Hepatocyte (in vitro differentiated cells): ENCODE data around the gene CFAP97. TPM values are rescaled to one million over a fixed set of nuclear protein-coding genes. Genes with fewer than 3 reads are reported as not detected.

ENCODE experiments used
- DNase-seq: peaks from one replicate; pipeline ENCODE4 v3.0.0-alpha.2; 2016; ENCODE audit warnings: low spot score
- H2AFZ ChIP-seq: fragments of 200-600 bp; sonication (generic); 2 replicates; pipeline ENCODE4 v1.6.0; 2016; ENCODE audit warnings: antibody characterized with exemption, mild to moderate bottlenecking
- H3K27ac ChIP-seq: fragments of 200-600 bp; sonication (generic); 2 replicates; pipeline ENCODE4 v1.5.1; 2016; ENCODE audit warnings: mild to moderate bottlenecking
- H3K27me3 ChIP-seq: fragments of 200-600 bp; sonication (generic); 2 replicates; pipeline ENCODE4 v1.6.1; 2016
- H3K36me3 ChIP-seq: fragments of 200-600 bp; sonication (generic); replicated peaks from 2 replicates; pipeline ENCODE4 v1.5.1; 2016; ENCODE audit warnings: low read depth; ENCODE audit not compliant: insufficient read depth
- H3K4me1 ChIP-seq: fragments of 200-600 bp; sonication (generic); 2 replicates; pipeline ENCODE4 v1.5.1; 2016; ENCODE audit warnings: mild to moderate bottlenecking, moderate library complexity; ENCODE audit not compliant: insufficient read depth
- H3K4me2 ChIP-seq: fragments of 200-600 bp; sonication (generic); 2 replicates; pipeline ENCODE4 v1.6.0; 2016
- H3K4me3 ChIP-seq: fragments of 200-600 bp; sonication (generic); 2 replicates; pipeline ENCODE4 v1.5.1; 2016; ENCODE audit warnings: mild to moderate bottlenecking
- H3K79me2 ChIP-seq: fragments of 200-600 bp; sonication (generic); 2 replicates; pipeline ENCODE4 v1.6.0; 2017; ENCODE audit warnings: mild to moderate bottlenecking
- H3K9me2 ChIP-seq: fragments of 200-600 bp; sonication (generic); replicated peaks from 2 replicates; pipeline ENCODE4 v1.6.0; 2017; ENCODE audit warnings: mild to moderate bottlenecking; ENCODE audit not compliant: insufficient read depth
- H3K9me3 ChIP-seq: fragments of 200-600 bp; sonication (generic); 2 replicates; pipeline ENCODE4 v1.5.1; 2016; ENCODE audit warnings: low read depth, mild to moderate bottlenecking
- H4K20me1 ChIP-seq: fragments of 200-600 bp; sonication (generic); 2 replicates; pipeline ENCODE4 v1.6.0; 2016; ENCODE audit warnings: mild to moderate bottlenecking; ENCODE audit not compliant: insufficient read depth, poor library complexity, severe bottlenecking
- CTCF ChIP-seq: fragments of 200-600 bp; sonication (generic); IDR thresholded peaks from 2 replicates; pipeline ENCODE4 v1.5.1; 2016; ENCODE audit warnings: antibody characterized with exemption, mild to moderate bottlenecking; ENCODE audit not compliant: poor library complexity
- EZH2 ChIP-seq: fragments of 200-600 bp; sonication (generic); IDR thresholded peaks from 2 replicates; pipeline ENCODE4 v1.6.1; 2016; ENCODE audit warnings: antibody characterized with exemption, mild to moderate bottlenecking, borderline replicate concordance
- EZH2phosphoT487 ChIP-seq: fragments of 200-600 bp; sonication (generic); IDR thresholded peaks from one replicate; pipeline ENCODE4 v1.6.1; 2018; ENCODE audit warnings: antibody characterized with exemption, mild to moderate bottlenecking, low read depth, moderate library complexity; ENCODE audit not compliant: unreplicated experiment, severe bottlenecking
- WGBS: methylation state at CpG from one replicate; pipeline ENCODE4 v1.1.6; 2016; ENCODE audit warnings: low lambda C conversion rate; ENCODE audit errors: missing lambda C conversion rate; 5-methylcytosine and 5-hydroxymethylcytosine counted together
- polyA plus RNA-seq: library from polyadenylated mRNA; unstranded; fragments of >200 nt; fragmentation: Nextera tagmentation; extraction: Ambion mirVana; gene quantifications from 2 replicates; pipeline ENCODE4 v1.2.1, GENCODE V29; 2016
- total RNA-seq: library from RNA; depleted of rRNA; stranded (reverse); fragments of >200 nt; gene quantifications from 2 replicates; pipeline ENCODE4 v1.2.3, GENCODE V29; 2014

Gene CFAP97
- total and polyA plus RNA-seq, 2 experiments from 2014 or later, result 16.5 to 28.9 TPM

GRCh38 chr4:185183622-185184281, 20.0 kb downstream of the CFAP97 start:
- no peaks in the 10 kb centered on the region for H3K36me3 ChIP-seq
- TF ChIP-seq EZH2phosphoT487, result no peak
- TF ChIP-seq CTCF, result peak; percentile 79
- H3K4me1 ChIP-seq, result no peaks in the 10 kb centered on the region
- H2AFZ ChIP-seq, result no peak overlapping the region
- no peaks in the 10 kb centered on the region for H4K20me1 ChIP-seq
- peaks cover 23% of the 10 kb centered on the region for H3K79me2 ChIP-seq
- no peak overlapping the region for H3K4me3 ChIP-seq
- H3K9me3 ChIP-seq, result no peaks in the 10 kb centered on the region
- H3K4me2 ChIP-seq, result no peak overlapping the region
- DNase-seq, result peak; percentile 95
- H3K27ac ChIP-seq, result no peak overlapping the region
- no peaks in the 10 kb centered on the region for H3K9me2 ChIP-seq
- H3K27me3 ChIP-seq, result no peaks in the 10 kb centered on the region
- WGBS, result 51% methylated on average over 6 of the region's 6 CpGs

- H3K9me3 ChIP-seq, result no peaks in the 10 kb centered on the region
- no peak overlapping the region for H3K4me2 ChIP-seq
- peaks cover 23% of the 10 kb centered on the region for H3K79me2 ChIP-seq
- TF ChIP-seq CTCF (no peak), EZH2phosphoT487 (no peak), EZH2 (no peak)
- WGBS, result 71% methylated on average over 2 of the region's 2 CpGs
- H3K4me1 ChIP-seq, result no peaks in the 10 kb centered on the region
- H3K27ac ChIP-seq, result no peak overlapping the region
- H2AFZ ChIP-seq, result no peak overlapping the region
- no peaks in the 10 kb centered on the region for H3K36me3 ChIP-seq
- H3K27me3 ChIP-seq, result no peaks in the 10 kb centered on the region
- no peak overlapping the region for H3K4me3 ChIP-seq
- no peaks in the 10 kb centered on the region for H3K9me2 ChIP-seq
- no peaks in the 10 kb centered on the region for H4K20me1 ChIP-seq
- DNase-seq, result no peak
These were observed 21.6 kb downstream of the CFAP97 start for GRCh38 chr4:185182239-185182638.

- no peak for TF ChIP-seq EZH2phosphoT487
- no peak for TF ChIP-seq EZH2
- no peak for TF ChIP-seq CTCF
- H3K27me3 ChIP-seq, result no peaks in the 10 kb centered on the region
- peaks cover 15% of the 10 kb centered on the region for H3K79me2 ChIP-seq
- no peak overlapping the region for H3K4me3 ChIP-seq
- no peak for DNase-seq
- H3K4me2 ChIP-seq, result no peak overlapping the region
- WGBS, result 100% methylated on average over 3 of the region's 3 CpGs
- no peak overlapping the region for H2AFZ ChIP-seq
- H3K9me2 ChIP-seq, result no peaks in the 10 kb centered on the region
- H3K9me3 ChIP-seq, result no peaks in the 10 kb centered on the region
- H4K20me1 ChIP-seq, result no peaks in the 10 kb centered on the region
- no peaks in the 10 kb centered on the region for H3K36me3 ChIP-seq
- H3K4me1 ChIP-seq, result no peaks in the 10 kb centered on the region
- no peak overlapping the region for H3K27ac ChIP-seq
These were observed 24.3 kb downstream of the CFAP97 start for GRCh38 chr4:185179488-185179887.
